HG02981 (cell line): Measurements from ENCODE around the gene KREMEN2.

Source experiments
- ATAC-seq: cut with Tn5 transposase; IDR thresholded peaks from one replicate; pipeline ENCODE4 v1.9.1; 2021; ENCODE audit warnings: mild to moderate bottlenecking, moderate library complexity; ENCODE audit not compliant: unreplicated experiment

Gene KREMEN2

DNA sequence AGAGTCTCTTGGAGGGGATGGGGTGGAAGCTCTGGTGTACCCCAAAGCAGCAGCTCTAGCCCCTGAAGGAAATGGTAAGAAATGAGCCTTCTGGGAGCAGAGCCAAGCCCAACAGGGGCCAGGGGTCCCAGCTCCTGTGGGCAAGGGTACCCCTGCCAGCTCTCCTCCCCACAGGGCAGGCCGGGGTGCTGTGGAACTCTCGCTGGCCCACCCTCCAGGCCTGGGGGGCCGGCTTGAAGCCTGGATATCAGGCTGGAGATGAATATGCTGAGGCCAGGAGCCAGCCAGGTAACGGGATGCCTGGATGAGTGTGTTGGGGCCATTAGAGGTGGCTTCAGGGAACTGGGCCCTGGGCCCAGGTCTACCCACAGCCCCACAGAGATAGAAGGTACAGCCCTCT is 36.5 kb downstream of the KREMEN2 start:
- no peak for ATAC-seq

DNA sequence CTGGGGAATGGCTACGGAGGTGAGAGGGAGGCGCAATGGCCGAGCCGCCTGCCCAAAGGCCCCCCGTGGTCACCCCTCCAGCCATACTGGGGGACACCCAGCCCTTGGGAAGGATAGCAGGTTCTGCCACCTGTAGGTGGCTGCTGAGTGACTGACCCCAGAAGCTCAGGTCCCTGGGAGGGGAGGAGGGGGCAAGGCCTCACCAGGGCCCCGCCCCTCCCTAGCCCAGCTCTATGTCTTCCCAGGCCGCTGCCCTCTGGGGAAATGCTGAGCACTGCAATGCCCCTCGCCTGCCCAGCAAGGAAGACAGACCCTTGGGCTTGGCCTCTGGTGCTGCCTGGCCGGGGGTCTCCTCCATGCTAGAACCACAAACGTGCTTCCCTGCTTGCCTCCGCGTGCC is 37.2 kb downstream of the KREMEN2 start:
- ATAC-seq = no peak

DNA sequence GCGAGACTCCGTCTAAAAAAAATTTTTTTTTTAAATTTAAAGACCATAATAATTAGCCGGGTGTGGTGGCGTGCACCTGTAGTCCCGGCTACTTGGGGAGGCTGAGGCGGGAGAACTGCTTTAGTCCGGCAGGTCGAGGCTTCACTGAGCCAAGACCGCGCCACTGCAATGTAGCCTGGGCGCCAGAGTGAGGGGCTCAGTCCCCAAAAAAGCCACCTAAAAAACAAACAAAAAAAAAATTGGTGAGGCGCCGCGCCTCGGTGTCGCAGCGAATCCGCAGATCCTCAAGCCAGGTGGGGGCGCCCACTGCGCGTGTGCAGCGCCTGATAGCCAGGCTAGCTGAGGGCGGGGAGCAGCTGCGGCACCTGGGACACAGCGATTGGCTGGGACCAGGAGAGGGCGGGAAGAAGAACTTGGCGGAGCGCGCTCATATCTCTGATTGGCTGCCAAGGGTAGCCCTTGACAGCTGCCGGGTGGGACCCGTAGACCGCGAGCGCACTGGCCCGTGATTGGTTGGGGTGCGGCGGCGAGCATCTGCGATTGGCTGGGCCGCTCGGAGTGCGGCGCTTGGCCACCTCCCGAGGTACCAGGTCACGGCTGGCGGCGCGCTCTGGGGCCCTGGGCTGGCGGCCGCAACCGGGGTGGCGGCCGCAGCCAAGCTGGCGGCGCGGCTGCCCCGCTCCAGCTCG is 39.7 kb downstream of the KREMEN2 start:
- peak; percentile 91 for ATAC-seq

DNA sequence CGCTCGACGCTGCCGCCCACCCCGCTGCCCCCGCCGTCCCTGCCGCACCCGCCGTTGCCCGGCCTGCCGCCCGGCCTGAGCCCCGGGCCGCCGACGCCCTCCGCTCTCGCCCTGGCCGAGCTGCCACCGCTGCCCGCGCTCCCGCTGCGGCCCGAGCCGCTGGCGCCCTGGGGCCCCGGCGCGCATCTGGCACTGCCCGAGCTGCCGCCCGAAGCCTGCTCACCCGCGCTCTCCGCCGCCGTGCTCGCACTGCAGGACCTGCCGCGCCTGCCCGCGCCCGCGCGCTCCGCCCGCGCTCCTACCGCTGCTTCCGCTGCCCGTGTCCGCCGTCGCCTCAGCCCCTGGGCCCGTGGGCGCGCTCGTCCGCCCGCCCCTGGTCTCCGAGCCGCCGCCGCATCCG is 40.2 kb downstream of the KREMEN2 start:
- peak; percentile 4 for ATAC-seq

DNA sequence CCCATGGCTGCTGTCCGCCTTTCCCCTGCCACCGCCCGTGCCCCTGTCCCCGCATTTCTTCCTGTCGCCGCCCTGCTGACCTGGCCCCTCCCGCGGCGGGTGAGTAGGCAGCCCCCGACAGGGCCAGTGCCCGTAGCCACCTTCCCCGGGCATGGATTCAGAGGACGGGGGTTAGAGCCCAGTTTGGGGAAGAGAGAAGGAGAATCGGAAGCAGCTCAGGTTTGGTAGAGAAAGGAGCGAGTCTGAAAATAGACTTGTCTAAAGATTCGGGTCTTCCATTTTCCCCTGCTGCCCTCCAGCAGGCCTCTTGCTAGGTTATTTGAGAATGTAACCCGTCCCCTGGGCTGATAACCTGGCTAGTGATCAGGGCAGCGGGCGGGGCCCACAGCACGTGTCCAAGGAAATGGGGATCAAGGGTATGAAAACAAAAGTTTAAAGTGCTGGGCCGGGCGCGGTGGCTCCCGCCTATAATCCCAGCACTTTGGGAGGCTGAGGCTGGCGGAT is 40.8 kb downstream of the KREMEN2 start:
- ATAC-seq = no peak

DNA sequence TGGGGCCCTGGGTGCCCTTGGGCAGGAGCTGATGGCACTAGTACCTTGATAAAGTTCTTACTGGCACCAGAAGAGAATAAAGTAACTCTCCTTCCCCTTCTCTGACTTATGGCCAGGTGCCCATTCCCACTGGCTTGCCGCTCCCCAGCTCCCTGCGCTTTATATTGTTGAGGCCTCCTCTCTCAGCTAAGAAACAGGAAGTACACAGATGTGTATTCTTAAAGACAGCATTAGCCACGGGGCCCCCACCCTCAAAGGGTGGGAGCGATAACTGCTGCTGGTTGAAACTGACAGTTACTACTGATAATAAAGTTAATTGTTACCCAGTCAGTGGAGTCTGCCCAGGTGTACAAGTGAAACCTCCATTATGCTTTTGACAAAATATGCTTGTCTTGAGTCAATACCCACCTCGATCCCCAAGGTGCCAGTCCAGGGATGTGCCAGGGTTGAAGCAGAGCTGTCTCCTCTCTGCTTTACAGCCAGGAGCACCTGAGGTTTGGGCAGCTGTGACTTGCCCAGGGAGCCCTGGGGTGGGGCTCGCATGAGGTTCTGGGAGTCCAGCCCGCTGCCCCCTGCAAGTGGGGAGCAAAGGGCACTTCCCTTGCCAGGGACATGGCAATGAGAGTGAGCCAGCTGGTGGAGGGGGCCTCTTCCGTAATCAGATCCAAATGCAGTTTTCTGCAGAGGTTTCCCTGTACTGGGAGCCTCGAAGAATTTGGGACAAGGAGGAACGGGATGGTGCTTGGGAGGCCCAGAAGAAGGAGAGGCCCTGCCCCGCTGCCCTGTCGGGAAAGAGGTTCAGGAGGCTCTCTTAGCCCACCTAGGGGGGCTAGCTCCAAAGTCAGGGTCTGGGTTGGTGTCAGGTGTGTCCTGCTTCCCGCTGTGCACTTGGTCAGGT is 43.2 kb downstream of the KREMEN2 start:
- no peak for ATAC-seq

DNA sequence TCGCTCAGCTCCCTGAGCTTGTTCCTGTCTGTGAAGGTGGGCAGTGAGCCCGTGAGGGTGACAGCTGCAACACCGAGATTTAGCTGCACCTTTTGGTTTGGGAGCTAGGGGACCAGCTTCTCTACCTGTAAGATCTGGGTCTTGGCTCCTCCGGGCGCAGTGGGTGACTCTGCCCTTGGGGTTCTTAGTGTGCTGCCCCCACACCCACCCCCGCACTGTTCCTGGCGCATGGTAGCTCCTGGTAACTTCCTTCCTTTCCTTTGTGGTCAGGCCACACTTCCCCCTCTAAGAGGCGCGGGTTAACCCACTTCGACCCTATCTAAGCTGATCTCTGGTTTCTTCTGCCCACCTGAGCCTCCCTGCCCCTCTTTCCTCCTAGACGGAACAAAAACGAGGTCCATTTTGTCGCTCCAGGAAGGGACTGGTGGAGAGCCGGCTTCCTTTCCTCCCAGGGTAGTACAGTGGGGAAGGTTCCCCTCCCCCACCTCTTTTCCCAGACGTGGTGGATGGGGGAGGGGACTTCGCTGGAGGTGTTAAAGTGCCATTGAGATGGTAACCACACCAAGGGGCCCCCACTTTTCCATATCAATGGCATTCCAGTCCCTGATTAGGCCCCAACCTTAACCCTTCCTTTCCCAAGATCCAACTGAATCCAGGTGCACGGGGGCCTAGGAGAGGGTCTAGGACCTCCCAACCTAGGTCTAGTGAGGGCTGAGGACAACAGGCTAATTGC is 44.0 kb downstream of the KREMEN2 start:
- ATAC-seq = no peak

DNA sequence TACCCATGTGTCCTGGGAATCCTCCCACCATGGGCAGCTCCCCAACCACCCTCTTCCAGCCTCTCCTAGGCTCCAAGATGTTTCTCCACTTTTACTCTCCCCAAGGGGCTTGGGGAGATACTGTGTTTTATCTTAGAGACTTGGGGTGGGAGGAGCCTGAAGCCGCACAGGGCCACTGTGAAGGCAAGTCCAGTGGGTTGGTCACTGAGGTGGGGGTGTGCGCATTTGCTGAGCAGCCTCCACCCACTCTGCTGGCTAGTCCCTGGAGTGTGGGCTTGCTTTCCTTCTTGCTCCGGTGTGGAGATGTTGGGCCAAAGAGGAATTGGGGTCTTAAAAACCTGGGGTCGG is 44.6 kb downstream of the KREMEN2 start:
- ATAC-seq = no peak

DNA sequence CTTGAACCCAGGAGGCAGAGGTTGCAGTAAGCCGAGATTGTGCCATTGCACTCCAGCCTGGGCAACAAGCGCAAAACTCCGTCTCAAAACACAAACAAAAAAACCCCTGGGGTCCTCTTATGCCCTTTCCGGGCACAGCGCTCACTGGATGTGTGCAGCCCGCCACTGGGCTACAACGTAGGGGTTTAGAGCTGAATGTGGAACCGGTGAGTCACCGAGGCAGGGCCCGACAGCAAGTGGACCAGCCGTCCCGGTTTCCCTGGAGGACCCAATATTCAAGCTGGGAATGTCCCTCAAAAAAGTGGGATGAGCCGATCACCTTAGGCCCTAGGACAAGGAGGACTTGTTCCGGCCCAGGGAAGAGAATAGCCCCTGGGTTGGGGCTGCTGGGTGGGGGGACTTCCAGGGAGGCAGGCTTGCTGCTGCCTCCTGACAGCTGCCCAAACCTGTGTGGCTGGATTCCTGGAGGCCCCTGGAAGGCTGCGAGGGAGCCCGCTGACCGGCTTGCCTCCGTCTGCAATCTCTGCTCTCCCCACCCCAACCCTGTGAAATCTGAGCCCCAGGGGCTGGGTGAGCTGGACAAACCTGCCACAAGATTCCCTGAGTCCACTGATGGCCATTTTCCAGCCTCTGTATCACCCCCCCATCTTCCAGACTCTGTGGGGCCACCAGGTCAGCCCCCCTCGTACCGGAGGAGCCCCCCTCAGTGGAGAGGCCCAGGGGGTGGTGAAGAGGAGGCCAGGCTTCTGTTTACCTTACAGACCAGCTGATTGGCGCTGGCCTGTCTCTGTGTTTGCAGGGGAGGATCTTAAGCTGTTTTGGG is 45.7 kb downstream of the KREMEN2 start:
- ATAC-seq = no peak

DNA sequence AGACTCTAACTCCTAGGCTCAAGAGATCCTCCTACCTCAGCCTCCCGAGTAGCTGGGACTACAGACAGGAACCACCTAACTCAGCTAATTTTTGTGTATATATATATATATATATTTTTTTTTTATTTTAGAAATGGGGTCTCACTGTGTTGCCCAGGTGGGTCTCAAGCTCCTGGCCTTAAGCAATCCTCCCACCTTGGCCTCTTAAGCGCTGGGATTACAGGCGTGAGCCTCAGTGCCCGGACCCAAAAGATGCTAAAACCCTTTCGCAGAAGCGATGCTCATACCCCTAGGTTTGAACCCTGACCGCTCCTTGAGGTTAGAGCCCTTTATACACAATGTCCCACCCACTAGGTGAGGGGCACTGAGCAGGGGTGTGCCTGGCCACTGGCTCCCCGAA is 46.4 kb downstream of the KREMEN2 start:
- no peak for ATAC-seq

DNA sequence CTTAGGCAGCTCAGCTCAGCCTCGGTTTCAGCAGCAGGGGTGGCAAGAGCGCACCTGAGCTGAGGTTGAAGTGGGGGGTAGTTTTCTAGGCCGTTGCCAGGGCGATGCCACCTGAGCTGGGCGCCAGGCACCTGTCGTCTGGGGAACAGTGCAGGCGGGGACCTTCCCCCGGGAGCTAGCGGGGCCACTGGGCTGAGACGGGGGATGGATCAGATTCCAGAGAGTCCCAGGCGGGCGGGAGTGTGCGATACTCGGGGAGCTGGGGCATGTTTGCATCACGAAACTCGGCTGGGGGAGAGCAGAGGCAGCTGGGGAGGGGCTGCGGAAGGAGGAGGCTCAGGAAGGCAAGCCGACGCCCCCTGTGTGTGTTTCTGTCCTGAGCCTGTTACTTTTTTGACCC is 48.2 kb downstream of the KREMEN2 start:
- ATAC-seq = no peak

DNA sequence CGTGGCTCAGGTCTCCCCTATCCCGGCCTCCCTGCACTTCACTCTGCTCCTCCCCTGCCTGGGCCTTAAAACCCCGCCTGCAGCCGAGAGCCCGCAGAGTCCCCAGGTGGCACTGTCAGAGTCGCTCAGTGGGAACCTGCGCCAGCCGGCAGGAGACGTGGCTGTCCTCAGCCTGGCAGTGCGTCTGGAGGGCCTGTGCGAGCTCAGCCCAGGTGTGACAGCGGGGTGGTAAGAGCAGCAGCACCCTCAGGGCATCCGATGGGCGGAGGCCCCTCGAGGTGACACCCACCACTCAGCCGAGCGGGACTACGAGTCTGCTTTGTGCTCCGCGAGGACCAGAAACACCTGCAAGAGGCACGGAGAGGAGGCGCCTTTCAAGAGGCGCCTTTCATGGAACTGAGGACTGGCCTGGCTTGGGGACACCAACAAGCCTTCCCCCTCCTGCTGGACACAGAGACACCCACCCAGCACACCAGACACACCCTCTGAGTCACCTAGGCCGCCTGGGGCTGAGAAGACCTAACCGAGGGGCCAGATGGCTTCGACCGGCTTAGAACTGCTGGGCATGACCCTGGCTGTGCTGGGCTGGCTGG is 48.8 kb downstream of the KREMEN2 start, which contains the start of gene CLDN9:
Gene CLDN9 (plus strand): TSS at position 96 of the 593 bp plus-strand sequence. CDS start 440 bp downstream, at position 536.
- ATAC-seq = no peak

DNA sequence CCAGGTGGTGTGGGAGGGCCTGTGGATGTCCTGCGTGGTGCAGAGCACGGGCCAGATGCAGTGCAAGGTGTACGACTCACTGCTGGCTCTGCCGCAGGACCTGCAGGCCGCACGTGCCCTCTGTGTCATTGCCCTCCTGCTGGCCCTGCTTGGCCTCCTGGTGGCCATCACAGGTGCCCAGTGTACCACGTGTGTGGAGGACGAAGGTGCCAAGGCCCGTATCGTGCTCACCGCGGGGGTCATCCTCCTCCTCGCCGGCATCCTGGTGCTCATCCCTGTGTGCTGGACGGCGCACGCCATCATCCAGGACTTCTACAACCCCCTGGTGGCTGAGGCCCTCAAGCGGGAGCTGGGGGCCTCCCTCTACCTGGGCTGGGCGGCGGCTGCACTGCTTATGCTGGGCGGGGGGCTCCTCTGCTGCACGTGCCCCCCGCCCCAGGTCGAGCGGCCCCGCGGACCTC is 49.4 kb downstream of the KREMEN2 start:
- ATAC-seq = no peak

DNA sequence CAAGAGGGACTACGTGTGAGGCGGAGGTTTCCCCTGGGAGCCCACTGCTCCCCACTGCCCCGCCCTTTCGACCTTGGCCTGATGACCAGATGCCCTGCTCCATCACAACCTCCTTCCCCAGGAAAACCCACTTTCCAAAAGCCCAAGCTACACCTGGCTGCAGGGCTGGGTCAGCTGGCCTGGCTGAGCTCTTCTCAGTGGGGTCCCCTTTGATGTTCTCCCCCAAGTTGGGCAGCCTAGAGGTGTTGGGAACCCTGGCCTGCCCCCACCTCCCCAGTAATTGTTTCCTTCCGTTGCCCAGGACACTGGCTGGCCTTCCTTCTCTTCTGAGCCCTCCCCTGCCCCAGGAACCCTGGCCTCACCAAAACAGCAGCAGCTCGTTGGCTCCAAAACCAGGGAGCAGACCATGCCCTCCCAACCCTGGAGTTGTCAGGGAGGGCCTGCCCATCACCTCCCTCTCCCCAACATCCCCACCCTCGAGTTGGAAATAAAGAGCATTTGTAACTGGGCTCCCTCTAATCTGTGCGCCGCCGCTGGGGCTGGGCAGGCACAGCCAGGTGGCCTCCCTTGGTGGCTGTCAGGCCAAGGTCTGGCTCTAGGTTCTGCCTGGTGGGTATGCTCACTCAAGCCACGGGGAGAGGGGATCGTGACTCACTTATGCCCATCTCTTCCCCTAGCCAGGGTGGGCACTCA is 50.1 kb downstream of the KREMEN2 start:
- no peak for ATAC-seq

DNA sequence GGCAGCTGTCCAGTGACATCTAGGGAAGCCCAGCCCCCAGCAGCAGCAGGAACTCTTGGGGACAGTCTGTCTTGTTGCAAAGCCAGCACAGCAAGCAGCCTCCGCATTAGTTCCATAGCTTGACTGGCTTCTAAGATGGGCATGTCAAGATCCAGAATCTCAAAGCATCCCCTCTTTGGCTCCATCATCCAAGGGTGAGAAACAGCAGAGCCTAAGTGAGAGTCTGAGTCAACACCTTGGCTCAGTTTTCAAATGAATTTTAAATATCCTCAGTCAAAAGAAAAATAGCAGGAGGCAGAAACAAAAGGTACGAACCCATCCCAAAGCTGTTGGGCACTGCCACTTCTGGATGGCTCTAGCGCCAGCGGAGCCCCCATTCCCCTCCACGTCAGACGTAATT is 50.9 kb downstream of the KREMEN2 start:
- ATAC-seq = no peak

DNA sequence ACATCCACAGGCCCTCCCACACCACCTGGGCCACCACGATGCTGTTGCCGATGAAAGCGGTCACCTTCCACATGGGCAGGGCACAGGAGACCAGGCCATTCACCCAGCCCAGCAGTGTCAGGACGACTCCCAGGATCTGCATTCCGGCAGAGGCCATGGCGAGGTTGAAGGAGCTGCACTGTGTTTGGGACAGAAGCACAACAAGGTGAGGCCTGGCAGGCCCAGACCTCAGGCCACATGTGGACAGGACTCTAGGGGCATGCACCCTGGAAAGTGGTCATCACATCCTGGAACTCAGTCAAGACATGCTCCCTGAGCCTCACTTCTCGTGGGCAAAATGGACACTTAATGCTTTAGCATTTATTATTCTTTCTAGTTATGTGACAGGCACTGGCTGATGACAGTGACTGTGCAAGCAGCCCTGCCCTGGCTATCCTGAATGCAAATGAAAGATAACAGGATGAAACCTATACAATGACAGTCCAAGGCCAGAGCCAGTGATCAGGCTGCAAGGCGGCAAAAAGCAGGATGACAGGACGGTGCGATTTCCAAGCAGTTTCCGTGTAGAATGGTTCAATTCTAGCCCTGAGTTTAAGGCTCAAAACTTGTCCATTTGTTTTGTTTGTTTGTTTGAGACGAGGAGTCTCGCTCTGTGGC is 51.9 kb downstream of the KREMEN2 start:
- no peak for ATAC-seq

DNA sequence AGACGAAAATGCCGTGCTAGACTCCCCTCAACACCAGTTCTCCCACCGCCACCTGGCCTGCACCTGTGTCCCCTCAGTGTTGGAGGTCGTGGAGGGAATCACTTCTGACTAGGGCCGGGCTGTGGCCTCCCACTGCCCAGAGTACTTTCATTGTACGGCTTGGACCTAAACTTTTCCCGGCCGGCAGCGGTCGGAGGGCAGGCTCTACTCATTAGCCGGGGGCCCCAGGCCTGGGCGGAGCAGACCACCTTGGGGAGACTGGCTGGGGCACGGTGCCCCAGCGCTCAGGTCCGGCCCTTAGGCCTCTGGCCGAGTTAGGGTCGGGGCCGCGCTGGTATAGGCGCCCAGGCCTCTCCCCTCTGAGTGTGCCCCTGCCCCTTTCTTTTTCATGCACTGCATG is 53.3 kb downstream of the KREMEN2 start:
- ATAC-seq = no peak
